Measurements from ENCODE around the gene RASAL1.
A peak's percentile ranks its signal among the peaks of the same experiment; 100 is the strongest.

Gene RASAL1, protein sequence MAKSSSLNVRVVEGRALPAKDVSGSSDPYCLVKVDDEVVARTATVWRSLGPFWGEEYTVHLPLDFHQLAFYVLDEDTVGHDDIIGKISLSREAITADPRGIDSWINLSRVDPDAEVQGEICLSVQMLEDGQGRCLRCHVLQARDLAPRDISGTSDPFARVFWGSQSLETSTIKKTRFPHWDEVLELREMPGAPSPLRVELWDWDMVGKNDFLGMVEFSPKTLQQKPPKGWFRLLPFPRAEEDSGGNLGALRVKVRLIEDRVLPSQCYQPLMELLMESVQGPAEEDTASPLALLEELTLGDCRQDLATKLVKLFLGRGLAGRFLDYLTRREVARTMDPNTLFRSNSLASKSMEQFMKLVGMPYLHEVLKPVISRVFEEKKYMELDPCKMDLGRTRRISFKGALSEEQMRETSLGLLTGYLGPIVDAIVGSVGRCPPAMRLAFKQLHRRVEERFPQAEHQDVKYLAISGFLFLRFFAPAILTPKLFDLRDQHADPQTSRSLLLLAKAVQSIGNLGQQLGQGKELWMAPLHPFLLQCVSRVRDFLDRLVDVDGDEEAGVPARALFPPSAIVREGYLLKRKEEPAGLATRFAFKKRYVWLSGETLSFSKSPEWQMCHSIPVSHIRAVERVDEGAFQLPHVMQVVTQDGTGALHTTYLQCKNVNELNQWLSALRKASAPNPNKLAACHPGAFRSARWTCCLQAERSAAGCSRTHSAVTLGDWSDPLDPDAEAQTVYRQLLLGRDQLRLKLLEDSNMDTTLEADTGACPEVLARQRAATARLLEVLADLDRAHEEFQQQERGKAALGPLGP

GRCh38 chr12:113135178-113136127 lies at the start of gene RASAL1:
TSS of gene RASAL1 (minus strand) at chr12:113135761. CDS start at chr12:113135462, 299 bp downstream.
- no peak for DNase-seq

DNA sequence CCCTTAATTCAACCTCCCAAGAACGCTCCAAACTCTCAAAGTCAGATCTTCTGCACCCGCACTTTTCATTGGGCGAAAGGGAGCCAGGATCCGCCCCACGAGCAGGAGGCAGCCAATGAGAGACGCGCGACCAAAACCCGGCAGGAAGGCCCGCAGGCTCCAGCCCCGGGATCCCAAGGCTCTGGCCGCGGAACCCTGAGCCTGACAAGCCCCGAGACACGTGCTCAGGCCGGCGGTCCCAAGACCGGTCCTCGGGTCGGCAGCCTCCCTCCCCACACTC lies 49.3 kb upstream of the RASAL1 start:
- peak; percentile 93 for DNase-seq

- DNase-seq: no peak
Observed at GRCh38 chr12:113184098-113184899, 48.7 kb upstream of the RASAL1 start.

DNA sequence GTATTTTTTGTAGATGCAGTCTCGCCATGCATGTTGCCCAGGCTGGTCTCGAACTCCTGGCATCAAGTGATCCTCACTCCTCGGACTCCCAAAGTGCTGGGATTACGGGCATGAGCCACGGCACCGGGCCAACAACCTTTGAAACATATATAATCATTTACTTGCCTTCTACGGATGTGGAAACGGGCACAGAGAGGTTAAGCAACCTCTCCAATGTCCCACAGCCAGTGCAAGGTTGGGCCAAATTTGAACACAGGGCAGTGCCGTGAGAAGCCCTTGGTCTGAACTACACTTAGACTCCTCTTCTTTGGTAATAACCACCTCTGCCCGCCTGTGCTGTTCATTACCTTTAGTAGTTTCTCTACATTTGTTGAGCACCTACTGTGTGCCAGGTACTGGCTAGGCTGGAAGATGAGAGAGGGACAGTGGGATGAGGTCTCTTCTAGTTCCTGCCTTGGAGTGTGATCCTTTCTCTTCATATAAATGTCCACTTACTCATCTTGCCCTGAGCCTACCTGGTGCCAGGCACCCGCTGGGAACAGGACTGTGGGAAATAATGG lies 47.5 kb upstream of the RASAL1 start:
- no peak for DNase-seq

DNA sequence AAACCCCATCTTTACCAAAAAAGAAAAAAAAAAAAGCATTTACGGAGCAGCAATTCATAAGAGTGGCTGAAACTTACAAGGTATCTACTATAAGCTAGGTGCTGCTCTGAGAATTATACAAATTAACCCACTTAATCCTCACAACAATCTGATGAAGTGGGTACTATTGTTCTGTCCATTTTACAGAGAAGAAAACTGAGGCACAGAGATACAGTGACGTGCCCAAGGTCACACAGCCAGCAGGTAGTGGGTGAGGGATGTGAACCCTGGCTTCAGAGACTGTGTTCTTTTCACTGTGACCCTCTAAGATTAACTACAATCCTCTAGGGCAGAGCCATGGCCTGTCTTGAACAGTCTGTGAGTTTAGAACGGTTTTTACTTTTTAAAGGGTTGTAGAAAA lies 46.4 kb upstream of the RASAL1 start:
- no peak for DNase-seq

- no peak for DNase-seq
Observed at GRCh38 chr12:113180333-113180732, 44.8 kb upstream of the RASAL1 start.

GRCh38 chr12:113179023-113179422 lies 43.5 kb upstream of the RASAL1 start:
- no peak for DNase-seq

DNA sequence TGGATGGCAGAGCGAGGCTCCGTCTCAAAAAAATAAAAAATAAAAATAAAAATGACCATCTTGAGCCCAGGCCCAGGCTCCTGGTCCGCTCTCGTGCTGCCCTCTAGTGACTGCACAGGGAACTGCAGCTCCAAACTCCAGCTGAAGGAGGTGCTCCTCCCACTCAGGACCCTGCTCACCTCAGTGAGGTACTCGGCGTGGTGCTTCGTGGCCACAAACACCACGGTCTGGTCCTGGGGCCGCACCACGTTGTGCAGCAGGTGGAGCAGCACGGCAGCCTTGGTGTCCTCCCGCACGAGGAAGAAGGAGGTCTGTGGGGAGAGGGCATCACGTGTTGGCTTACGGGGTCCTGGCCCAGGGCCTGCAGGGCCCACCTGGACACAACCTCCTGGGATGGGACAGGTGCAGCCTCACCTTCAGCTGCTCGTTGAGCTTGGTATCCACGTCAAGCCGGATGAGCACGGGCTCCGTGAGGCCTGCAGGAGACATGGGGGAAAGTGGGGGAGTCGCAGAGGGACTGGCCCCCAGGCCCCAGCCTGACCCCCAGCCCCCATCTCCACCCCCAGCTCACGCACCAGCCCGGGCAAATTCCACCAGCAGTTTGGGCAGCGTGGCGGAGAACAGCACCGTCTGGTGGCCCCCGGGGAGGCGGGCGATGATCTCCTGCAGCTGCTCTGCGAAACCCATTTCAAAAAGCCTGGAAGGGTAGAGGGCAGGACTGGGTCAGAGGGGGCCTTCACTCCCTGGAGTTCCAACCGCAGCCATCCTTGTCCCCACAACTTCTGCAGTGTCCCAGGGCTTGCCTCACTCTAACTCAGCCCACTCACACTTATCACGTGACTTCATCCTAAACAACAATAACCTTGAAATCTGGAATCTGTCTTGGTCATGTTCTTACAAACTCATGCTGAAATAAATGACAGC lies 39.2 kb upstream of the RASAL1 start:
- DNase-seq: peak; percentile 60

- DNase-seq: no peak
Observed at GRCh38 chr12:113173081-113173698, 37.6 kb upstream of the RASAL1 start.

DNA sequence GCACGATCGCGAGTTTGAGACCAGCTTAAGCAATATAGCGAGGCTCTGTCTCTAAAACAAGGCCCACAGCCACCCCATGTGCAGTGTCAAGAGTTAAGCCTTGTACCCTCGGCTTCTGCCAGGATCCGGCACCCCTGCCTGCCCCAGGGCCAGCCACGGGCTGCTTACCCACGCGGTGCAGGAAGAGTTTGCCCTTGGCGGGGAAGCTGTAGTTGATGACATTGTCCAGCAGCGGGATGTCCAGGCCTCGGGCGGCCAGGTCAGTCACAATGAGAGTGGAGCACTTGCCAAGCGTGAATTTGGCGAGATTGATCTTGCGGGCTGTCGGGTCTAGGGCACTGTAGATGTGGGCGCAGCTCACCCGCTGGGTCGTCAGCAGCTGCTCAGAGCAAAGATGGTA lies 36.6 kb upstream of the RASAL1 start:
- no peak for DNase-seq

DNA sequence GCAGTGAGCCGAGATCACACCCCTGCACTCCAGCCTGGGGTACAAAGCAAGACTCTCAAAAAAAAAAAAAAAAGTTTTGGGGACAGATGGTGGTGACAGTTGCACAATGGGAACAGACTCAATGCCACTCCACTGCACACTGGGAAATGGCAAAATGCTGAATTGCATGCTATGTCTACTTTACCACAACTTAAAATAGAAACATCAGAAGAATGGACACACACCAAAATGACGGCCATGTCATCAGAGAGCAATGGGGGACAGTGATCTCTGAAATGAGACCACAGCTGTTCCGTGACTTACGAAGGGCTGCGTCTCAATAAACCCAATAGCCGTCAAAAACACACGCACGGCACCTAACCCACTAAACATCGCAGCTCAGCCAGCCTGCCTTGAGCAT lies 36.0 kb upstream of the RASAL1 start:
- no peak for DNase-seq

DNA sequence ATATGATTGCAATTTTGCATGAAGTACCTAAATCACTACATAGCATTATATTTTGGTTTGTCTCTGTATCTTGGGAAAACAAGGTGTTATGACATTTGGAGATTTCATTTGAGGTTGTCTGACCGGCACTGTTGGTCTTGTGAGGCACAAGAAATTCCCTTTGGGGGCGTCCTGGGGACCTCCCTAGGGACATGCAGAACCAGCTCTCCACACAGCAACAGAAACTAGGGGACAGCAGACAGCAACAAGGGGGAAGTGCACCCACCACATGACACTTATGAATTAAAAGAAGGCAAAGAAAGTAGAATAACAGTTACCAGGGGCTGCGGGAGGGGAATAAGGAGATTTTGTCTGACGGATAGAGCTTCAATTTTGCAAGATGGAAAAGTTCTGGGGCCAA lies 35.4 kb upstream of the RASAL1 start:
- DNase-seq: no peak

- no peak for DNase-seq
Observed at GRCh38 chr12:113170457-113170856, 34.9 kb upstream of the RASAL1 start.

DNA sequence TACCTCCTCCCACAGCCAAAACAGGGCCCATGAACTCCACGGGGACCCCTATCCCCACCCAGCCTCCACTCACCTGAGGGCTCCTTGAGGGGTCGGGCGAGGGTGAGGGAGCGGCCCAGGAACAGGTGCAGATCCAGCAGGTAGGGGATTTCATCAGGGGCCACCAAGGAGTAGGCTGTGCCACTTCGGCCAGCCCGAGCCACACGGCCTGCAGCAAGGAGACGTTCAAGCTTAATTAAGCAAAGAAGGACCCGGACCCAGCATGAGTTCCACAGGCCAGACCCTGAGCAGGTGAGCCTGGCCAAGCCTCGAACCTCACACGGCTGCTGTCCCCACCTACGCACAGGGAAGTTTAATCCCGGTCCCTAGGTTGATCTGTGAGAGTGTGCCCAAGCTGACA lies 34.1 kb upstream of the RASAL1 start:
- DNase-seq: no peak

DNA sequence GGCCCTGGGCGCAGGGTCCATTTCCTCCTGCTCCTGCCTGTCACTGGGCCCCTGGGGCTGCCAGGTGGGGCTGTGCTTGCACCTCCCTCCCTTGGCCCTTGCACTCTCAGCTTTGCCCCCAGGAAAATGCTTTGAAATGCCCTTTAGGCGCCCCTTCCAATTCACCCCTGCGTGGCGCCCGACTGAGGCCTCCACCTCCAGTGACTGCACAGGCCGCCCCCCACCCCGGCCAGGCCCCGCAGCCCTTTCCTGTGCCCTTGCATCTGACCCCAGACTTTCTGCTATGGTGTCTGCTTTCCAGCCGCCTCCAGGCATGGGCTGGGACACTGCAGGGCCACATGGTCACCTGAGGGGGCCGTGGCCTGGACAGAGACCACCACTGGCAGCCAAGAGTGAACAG lies 32.3 kb upstream of the RASAL1 start:
- no peak for DNase-seq

DNA sequence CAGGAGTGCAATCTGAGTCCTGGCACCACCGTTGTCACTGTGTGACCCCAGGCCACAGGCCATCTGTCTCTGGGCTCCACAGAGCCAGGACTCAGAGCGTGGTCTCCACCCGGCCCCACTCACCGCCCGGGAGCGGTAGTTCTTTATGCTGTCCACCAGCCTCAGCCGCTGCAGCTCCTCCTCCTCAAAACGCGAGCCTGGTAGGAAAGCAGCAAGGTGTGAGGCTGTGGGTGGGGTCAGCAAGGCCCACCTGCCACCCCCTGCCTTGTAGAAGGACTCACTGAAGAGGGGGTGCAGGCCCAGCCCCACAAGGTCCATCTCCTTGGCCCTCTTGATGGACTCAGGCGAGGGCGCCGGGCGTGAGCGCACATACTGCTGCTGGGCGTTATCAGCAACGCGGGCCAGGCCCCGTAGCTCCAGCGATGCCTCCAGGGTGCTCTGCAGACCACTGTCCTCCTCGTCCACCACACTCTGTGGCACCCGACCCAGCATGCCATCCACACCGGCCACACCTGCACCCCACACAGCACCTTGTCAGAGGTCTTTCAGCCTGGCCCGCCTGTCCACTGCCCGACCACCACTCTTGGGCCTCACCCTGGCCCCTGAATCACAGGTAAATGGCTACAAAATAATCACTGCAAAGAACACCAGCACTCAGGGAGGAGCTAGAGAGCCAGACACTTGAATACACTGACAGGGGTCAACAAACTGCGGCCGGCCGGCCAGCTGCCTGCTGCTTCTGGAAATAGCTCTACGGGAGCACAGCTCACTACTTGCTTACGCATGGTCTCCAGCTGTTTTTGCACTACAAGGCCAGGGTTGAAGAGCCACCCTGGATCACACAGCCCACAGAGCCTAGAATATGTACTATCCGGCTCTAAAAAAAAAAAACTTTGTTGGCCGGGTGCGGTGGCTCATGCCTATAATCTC lies 30.2 kb upstream of the RASAL1 start:
- DNase-seq: no peak

DNA sequence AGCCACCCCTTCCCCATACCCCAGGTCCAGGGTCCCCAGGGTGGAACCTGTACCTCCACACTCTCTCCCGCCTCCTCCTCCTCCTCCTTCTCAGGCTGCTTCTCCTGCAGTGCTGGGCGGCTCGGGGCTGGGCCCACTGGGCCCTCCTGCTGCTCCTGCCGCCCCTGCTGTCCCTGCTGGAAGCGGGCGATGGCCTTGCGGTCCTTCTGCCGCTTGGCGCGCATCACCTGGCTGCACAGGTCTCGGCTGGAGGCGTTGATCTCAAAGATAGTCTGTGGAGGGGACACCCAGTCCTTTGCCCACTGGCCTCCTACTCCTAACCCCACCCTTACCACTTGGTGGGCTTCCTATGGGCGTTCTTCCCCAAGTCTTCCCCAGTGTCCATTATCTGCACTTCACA lies 28.5 kb upstream of the RASAL1 start:
- DNase-seq: no peak

DNA sequence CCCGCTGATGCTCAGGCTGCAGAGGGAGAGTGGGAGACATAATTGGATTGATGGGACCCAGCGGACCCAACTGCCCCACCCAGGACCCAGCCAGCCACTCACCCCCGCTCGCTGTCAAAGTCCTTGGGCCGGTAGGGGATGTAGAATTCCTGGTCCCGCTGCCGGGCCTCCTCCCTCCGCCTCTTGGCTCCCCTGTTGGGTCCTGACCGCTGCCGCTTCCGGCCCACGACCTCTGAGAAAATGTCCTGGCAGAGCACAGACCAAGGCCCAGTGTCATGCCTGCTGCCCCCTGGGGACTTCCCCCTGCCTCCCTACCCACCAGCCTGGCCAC lies 27.4 kb upstream of the RASAL1 start:
- DNase-seq: no peak

Data from EL (cell line).